Measurements from ENCODE around the gene ZNF578.
A peak's percentile ranks its signal among the peaks of the same experiment; 100 is the strongest.
"Not testable (repeated sequence)": the region's sequence is repeated elsewhere in the genome, so short reads cannot be mapped to it uniquely, and the experiment has no call there.

ZNF578 gene

DNA sequence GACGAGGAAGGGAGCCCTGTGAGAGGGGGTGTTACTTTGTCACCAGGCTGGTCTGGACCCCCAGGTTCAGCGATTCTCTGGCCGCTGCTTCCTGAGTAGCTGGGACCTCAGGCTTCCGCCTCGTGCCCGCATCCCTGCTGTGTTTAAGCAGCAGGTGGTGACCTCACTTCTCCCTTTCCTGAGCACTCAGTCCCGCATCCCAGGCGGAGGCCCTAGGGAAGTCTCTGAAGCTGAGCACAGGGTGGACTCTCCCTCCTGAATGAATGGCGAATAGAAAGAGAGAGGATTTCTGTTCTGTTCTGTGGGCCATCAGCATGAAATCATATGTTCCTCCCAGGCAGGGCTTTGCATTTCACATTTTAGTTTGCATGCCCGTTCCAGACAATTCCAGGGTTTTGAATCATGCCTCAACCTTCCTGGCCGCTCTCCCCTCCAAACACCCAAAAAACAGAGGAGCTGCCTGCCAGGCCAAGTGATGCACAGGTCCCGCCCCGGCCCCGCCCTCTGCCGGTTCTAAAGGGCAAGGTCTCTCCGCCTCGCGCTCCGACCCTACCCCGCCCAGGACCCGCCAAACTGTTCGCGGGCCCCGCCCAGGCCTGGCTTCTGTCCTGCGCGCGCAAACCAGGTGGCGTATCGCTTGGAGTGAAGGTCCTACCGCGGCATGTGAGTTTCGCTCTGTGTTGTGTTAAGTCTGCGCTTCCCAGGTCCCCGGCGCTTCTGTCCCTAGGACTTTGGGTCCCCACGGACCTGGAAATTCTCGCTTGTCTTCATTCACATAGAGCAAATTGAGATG lies 39.0 kb downstream of the ZNF578 start:
- Mint-ChIP-seq H3K36me3 (peaks cover 26% of the 10 kb centered on the region), H3K9me3 (peaks cover 21% of the 10 kb centered on the region), H3K27ac (no peak overlapping the region), H3K4me3 (no peak overlapping the region), H3K27me3 (peaks cover 15% of the 10 kb centered on the region), H3K4me1 (no peaks in the 10 kb centered on the region)
- no peak for ATAC-seq

DNA sequence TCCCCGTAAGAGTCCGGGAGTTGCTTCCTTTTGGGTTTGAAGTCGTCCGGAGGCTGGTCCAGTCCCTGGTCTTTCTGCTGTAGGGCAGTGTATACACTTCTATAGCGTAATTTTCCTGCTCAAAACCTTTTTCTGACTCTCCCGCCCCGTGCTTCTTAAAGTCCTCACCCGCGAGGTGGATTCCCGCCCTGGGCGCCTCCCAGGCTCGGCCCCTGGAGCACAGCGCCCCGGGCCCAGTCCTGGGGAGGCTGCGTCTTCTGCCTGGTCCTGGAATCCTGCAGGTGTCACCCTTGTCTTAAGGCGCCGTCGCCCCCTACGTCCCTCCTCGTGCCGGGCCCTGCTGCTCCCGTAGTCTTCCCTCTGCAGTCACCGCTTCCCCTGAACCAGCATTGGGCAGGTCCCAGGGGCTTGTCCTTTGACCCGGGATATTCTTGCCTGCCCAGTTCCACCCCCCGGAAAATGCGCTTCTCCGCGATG lies 39.7 kb downstream of the ZNF578 start:
- Mint-ChIP-seq H3K36me3 (peaks cover 31% of the 10 kb centered on the region), H3K4me3 (no peak overlapping the region), H3K27ac (no peak overlapping the region), H3K27me3 (peaks cover 15% of the 10 kb centered on the region), H3K9me3 (peaks cover 21% of the 10 kb centered on the region), H3K4me1 (no peaks in the 10 kb centered on the region)
- ATAC-seq, result no peak

DNA sequence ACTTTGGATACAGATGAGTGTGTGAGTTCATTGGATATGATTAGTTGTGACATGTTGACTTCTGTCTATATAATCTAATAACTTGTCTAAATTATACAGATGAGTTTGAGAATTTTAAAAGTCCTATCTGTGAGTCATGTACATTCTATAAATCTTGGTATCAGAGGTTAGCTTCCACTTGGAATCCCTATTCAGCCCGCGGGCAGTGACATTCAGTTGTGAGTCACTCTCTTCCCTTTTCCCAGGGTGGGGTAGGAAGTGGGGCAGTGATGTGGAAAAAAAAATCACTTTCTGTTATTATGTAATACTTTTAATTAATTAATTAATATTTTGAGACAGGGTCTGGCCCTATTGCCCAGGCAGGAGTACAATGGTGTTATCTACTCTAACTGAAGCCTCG lies 41.2 kb downstream of the ZNF578 start:
- peaks cover 24% of the 10 kb centered on the region for H3K9me3 Mint-ChIP-seq
- no peaks in the 10 kb centered on the region for H3K4me1 Mint-ChIP-seq
- H3K27ac Mint-ChIP-seq, result no peak overlapping the region
- H3K4me3 Mint-ChIP-seq, result no peak overlapping the region
- no peak for ATAC-seq
- peaks cover 15% of the 10 kb centered on the region for H3K27me3 Mint-ChIP-seq
- peaks cover 36% of the 10 kb centered on the region for H3K36me3 Mint-ChIP-seq

- peaks cover 8% of the 10 kb centered on the region for H3K27me3 Mint-ChIP-seq
- peaks cover 61% of the 10 kb centered on the region for H3K36me3 Mint-ChIP-seq
- H3K9me3 Mint-ChIP-seq, result peaks cover 28% of the 10 kb centered on the region
- ATAC-seq, result no peak
- no peak overlapping the region for H3K27ac Mint-ChIP-seq
- no peak overlapping the region for H3K4me3 Mint-ChIP-seq
- no peaks in the 10 kb centered on the region for H3K4me1 Mint-ChIP-seq
Measured at GRCh38 chr19:52498571-52498970, 45.2 kb downstream of the ZNF578 start.

- peaks cover 62% of the 10 kb centered on the region for H3K36me3 Mint-ChIP-seq
- ATAC-seq, H3K4me3 Mint-ChIP-seq, H3K4me1 Mint-ChIP-seq, H3K27ac Mint-ChIP-seq, H3K27me3 Mint-ChIP-seq: not testable (repeated sequence)
- peaks cover 25% of the 10 kb centered on the region for H3K9me3 Mint-ChIP-seq
Measured at GRCh38 chr19:52500474-52500873, 47.1 kb downstream of the ZNF578 start.

DNA sequence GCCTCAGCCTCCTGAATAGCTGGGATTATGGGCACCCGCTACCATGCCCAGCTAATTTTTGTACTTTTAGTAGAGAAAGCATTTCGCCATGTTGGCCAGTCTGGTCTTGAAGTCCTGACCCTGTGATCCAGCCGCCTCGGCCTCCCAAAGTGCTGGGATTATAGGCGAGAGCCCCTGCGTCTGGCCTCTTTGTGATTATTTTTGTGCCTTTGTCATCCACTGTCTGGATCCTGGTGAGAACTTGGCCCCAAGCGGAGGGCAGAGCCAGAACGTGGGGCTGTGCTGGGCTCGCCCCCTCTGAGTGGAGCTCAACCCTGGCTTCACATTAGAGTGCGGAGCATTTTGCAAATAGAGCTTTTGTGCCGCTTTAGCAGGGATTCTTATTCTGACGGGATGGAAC lies 47.6 kb downstream of the ZNF578 start:
- H3K27me3 Mint-ChIP-seq, H3K4me3 Mint-ChIP-seq, ATAC-seq, H3K4me1 Mint-ChIP-seq, H3K27ac Mint-ChIP-seq: not testable (repeated sequence)
- Mint-ChIP-seq H3K36me3 (peaks cover 64% of the 10 kb centered on the region), H3K9me3 (peaks cover 20% of the 10 kb centered on the region)

DNA sequence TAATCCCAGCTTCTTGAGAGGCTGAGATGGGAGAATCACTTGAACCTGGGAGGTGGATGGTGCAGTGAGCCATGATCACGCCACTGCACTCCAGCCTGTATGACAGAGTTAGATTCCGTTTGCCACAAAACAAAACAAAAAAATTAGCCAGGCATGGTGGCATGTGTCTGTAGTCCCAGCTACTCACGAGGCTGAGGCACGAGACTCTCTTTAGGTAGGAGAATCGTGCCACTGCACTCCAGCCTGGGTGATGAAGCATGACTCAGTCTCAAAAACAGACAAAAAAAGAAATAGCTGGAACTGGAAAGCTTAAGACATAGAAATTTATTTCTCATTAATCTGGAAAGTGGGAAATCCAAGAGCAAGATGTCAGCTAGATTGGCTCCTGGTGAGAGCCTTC lies 53.9 kb downstream of the ZNF578 start:
- no peak overlapping the region for H3K4me3 Mint-ChIP-seq
- H3K36me3 Mint-ChIP-seq, result peaks cover 61% of the 10 kb centered on the region
- peaks cover 16% of the 10 kb centered on the region for H3K9me3 Mint-ChIP-seq
- H3K27me3 Mint-ChIP-seq, result no peaks in the 10 kb centered on the region
- H3K4me1 Mint-ChIP-seq, result no peaks in the 10 kb centered on the region
- ATAC-seq, result no peak
- H3K27ac Mint-ChIP-seq, result no peak overlapping the region

- no peak overlapping the region for H3K27ac Mint-ChIP-seq
- H3K36me3 Mint-ChIP-seq, result peaks cover 26% of the 10 kb centered on the region
- H3K27me3 Mint-ChIP-seq, result peaks cover 22% of the 10 kb centered on the region
- no peak overlapping the region for H3K4me3 Mint-ChIP-seq
- peaks cover 37% of the 10 kb centered on the region for H3K9me3 Mint-ChIP-seq
- ATAC-seq, result no peak
- H3K4me1 Mint-ChIP-seq, result no peaks in the 10 kb centered on the region
Measured at GRCh38 chr19:52516191-52516590, 62.8 kb downstream of the ZNF578 start.

DNA sequence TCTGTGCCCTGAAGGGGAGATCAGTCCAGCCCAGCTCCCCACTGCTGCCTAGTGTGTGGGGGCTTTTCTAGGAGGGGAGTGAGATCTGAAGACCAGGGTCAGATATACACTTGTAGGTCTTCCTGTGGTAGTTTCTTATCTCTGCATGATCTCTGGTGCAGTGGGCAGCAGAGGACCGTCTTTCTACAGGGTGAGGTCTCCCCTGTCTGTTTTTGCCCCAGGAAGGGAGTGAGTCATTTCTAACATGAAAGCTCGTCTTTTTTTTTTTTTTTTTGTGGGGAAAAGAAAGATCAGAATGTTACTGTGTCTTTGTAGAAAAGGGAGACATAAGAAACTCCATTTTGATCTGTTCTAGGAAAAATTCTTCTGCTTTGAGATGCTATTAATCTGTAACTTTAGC lies 65.3 kb downstream of the ZNF578 start:
- H3K9me3 Mint-ChIP-seq, result peaks cover 28% of the 10 kb centered on the region
- no peak overlapping the region for H3K27ac Mint-ChIP-seq
- ATAC-seq, result no peak
- H3K4me3 Mint-ChIP-seq, result no peak overlapping the region
- peaks cover 12% of the 10 kb centered on the region for H3K36me3 Mint-ChIP-seq
- peaks cover 26% of the 10 kb centered on the region for H3K27me3 Mint-ChIP-seq
- no peaks in the 10 kb centered on the region for H3K4me1 Mint-ChIP-seq

GRCh38 chr19:52519175-52519574 lies 65.8 kb downstream of the ZNF578 start:
- Mint-ChIP-seq H3K36me3 (peaks cover 12% of the 10 kb centered on the region), H3K9me3 (peaks cover 26% of the 10 kb centered on the region), H3K27me3 (peaks cover 26% of the 10 kb centered on the region)
- H3K27ac Mint-ChIP-seq, ATAC-seq, H3K4me1 Mint-ChIP-seq, H3K4me3 Mint-ChIP-seq: not testable (repeated sequence)

GRCh38 chr19:52520013-52520412 lies 66.7 kb downstream of the ZNF578 start:
- Mint-ChIP-seq H3K4me1 (no peaks in the 10 kb centered on the region), H3K27ac (no peak overlapping the region), H3K9me3 (peaks cover 25% of the 10 kb centered on the region), H3K36me3 (peaks cover 12% of the 10 kb centered on the region), H3K27me3 (peaks cover 26% of the 10 kb centered on the region), H3K4me3 (no peak overlapping the region)
- ATAC-seq, result no peak

- Mint-ChIP-seq H3K27me3 (peaks cover 26% of the 10 kb centered on the region), H3K4me3 (no peak overlapping the region), H3K4me1 (peaks cover 6% of the 10 kb centered on the region), H3K27ac (no peak overlapping the region), H3K9me3 (peaks cover 14% of the 10 kb centered on the region), H3K36me3 (no peaks in the 10 kb centered on the region)
- ATAC-seq, result no peak
Measured at GRCh38 chr19:52522551-52522950, 69.2 kb downstream of the ZNF578 start.

DNA sequence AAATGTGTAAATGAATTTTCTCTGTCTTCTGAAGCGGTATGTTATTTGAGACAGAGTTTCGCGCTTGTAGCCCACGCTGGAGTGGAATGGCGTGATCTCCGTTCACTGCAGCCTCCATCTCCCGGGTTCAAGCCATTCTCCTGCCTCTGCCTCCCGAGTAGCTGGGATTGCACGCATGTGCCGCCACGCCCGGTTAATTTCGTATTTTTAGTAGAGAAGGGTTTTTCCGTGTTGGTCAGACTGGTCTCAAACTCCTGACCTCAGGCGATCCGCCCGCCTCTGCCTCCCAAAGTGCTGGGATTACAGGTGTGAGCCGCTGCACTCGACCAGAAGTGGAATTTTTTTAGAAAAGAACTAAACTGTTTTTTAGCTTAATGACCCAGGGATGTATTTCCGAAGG lies 70.7 kb downstream of the ZNF578 start:
- H3K36me3 Mint-ChIP-seq, result peaks cover 11% of the 10 kb centered on the region
- peaks cover 16% of the 10 kb centered on the region for H3K9me3 Mint-ChIP-seq
- H3K4me3 Mint-ChIP-seq, result no peak overlapping the region
- peaks cover 18% of the 10 kb centered on the region for H3K4me1 Mint-ChIP-seq
- peaks cover 25% of the 10 kb centered on the region for H3K27me3 Mint-ChIP-seq
- ATAC-seq, result no peak
- no peak overlapping the region for H3K27ac Mint-ChIP-seq

GRCh38 chr19:52527134-52527955 lies 74.0 kb downstream of the ZNF578 start, which contains the start of gene ZNF808:
Gene ZNF808, plus strand, starts transcription at chr19:52527668. Its CDS starts 15,617 bp downstream, at chr19:52543285.
- peaks cover 25% of the 10 kb centered on the region for H3K4me1 Mint-ChIP-seq
- H3K36me3 Mint-ChIP-seq, result peaks cover 19% of the 10 kb centered on the region
- H3K9me3 Mint-ChIP-seq, result peaks cover 9% of the 10 kb centered on the region
- no peaks in the 10 kb centered on the region for H3K27me3 Mint-ChIP-seq
- H3K4me3 Mint-ChIP-seq, result peak within 1 kb of the TSS; percentile 97
- peak within 1 kb of the TSS; percentile 92 for H3K27ac Mint-ChIP-seq
- peak; percentile 97 for ATAC-seq

- H3K27ac Mint-ChIP-seq, result peak overlapping the region; percentile 92
- H3K27me3 Mint-ChIP-seq, result no peaks in the 10 kb centered on the region
- peaks cover 25% of the 10 kb centered on the region for H3K4me1 Mint-ChIP-seq
- H3K36me3 Mint-ChIP-seq, result peaks cover 23% of the 10 kb centered on the region
- peak overlapping the region; percentile 97 for H3K4me3 Mint-ChIP-seq
- peaks cover 7% of the 10 kb centered on the region for H3K9me3 Mint-ChIP-seq
- ATAC-seq, result peak; percentile 3
Measured at GRCh38 chr19:52527956-52528351, 74.6 kb downstream of the ZNF578 start.

Data from stimulated activated memory B cell treated with anti-CD40 and anti-IgM and Interleukin-4, amounts not matched to agents 10 μg/mL and 1 μg/mL and 100 μg/mL, for 72 hours (primary cell).